HepG2 (cell line): ENCODE results near the gene INHBB. TPM values are rescaled to one million over a fixed set of nuclear protein-coding genes. Genes with fewer than 3 reads are reported as not detected.
A peak's percentile ranks its signal among the peaks of the same experiment; 100 is the strongest.

Experiments
- ATF6 ChIP-seq: sonication (generic); formaldehyde crosslinking; conservative IDR thresholded peaks from 2 replicates; pipeline ENCODE4 v1.4.0; 2020; ENCODE audit warnings: missing genetic modification reagents
- HOXA3 ChIP-seq: sonication (generic); formaldehyde crosslinking; IDR thresholded peaks from 2 replicates; pipeline ENCODE4 v1.5.0; 2020; ENCODE audit warnings: missing genetic modification reagents
- IRX3 ChIP-seq: sonication (generic); formaldehyde crosslinking; IDR thresholded peaks from 2 replicates; pipeline ENCODE4 v1.8.1; 2023; ENCODE audit warnings: mild to moderate bottlenecking, low read depth, missing genetic modification reagents, borderline replicate concordance
- MATR3 ChIP-seq: sonication (generic); formaldehyde crosslinking; IDR thresholded peaks from 2 replicates; pipeline ENCODE4 v1.4.0; 2020; ENCODE audit warnings: missing genetic modification reagents
- MTF1 ChIP-seq: sonication (generic); formaldehyde crosslinking; IDR thresholded peaks from 2 replicates; pipeline ENCODE4 v1.5.0; 2020; ENCODE audit warnings: missing genetic modification reagents
- NONO ChIP-seq, 2 experiments: fragments of 450-650 bp in 1 of 2; sonication (generic) in 1 of 2; formaldehyde crosslinking in 1 of 2; IDR thresholded peaks in 1 of 2; conservative IDR thresholded peaks in 1 of 2; 2 replicates each; pipeline versions ENCODE4 v1.6.1 to v1.8.0; 2017 to 2022; ENCODE audit warnings: mild to moderate bottlenecking in 1 of 2, missing genetic modification reagents in 1 of 2, moderate library complexity in 1 of 2
- PAWR ChIP-seq: sonication (generic); formaldehyde crosslinking; IDR thresholded peaks from 2 replicates; pipeline ENCODE4 v1.4.0; 2020; ENCODE audit warnings: missing genetic modification reagents, mild to moderate bottlenecking, borderline replicate concordance
- REL ChIP-seq: sonication (generic); formaldehyde crosslinking; conservative IDR thresholded peaks from 2 replicates; pipeline ENCODE4 v1.8.0; 2022; ENCODE audit warnings: mild to moderate bottlenecking, missing genetic modification reagents, moderate library complexity
- RELA ChIP-seq: sonication (generic); formaldehyde crosslinking; IDR thresholded peaks from 2 replicates; pipeline ENCODE4 v1.4.0; 2020; ENCODE audit warnings: missing genetic modification reagents
- SALL1 ChIP-seq: sonication (generic); formaldehyde crosslinking; IDR thresholded peaks from 2 replicates; pipeline ENCODE4 v1.8.0; 2022; ENCODE audit warnings: mild to moderate bottlenecking, missing genetic modification reagents
- SETDB1 ChIP-seq: sonication (generic); formaldehyde crosslinking; IDR thresholded peaks from 2 replicates; pipeline ENCODE4 v1.5.1; 2020; ENCODE audit warnings: missing genetic modification reagents, mild to moderate bottlenecking, borderline replicate concordance
- STAG1 ChIP-seq: sonication (generic); formaldehyde crosslinking; IDR thresholded peaks from 2 replicates; pipeline ENCODE4 v1.4.0; 2020; ENCODE audit warnings: missing genetic modification reagents
- THAP7 ChIP-seq: sonication (generic); formaldehyde crosslinking; IDR thresholded peaks from 2 replicates; pipeline ENCODE4 v1.8.1; 2023; ENCODE audit warnings: mild to moderate bottlenecking, missing genetic modification reagents
- ZNF318 ChIP-seq: sonication (generic); formaldehyde crosslinking; IDR thresholded peaks from 2 replicates; pipeline ENCODE4 v1.4.0; 2020; ENCODE audit warnings: mild to moderate bottlenecking, missing genetic modification reagents
- ZNF362 ChIP-seq: sonication (generic); formaldehyde crosslinking; IDR thresholded peaks from 2 replicates; pipeline ENCODE4 v1.4.0; 2020; ENCODE audit warnings: missing genetic modification reagents, mild to moderate bottlenecking, borderline replicate concordance
- ZNF576 ChIP-seq: sonication (generic); formaldehyde crosslinking; IDR thresholded peaks from 2 replicates; pipeline ENCODE4 v1.4.0; 2020; ENCODE audit warnings: mild to moderate bottlenecking, missing genetic modification reagents
- ZNF614 ChIP-seq: IDR thresholded peaks from 2 replicates; pipeline ENCODE4 v1.6.1; 2018; ENCODE audit warnings: missing biosample characterization, missing genetic modification reagents, inconsistent platforms, borderline replicate concordance
- ZSCAN12 ChIP-seq: sonication (generic); formaldehyde crosslinking; IDR thresholded peaks from 2 replicates; pipeline ENCODE4 v1.9.0; 2021; ENCODE audit warnings: mild to moderate bottlenecking, missing genetic modification reagents
- polyA plus RNA-seq, 8 experiments: library from polyadenylated mRNA; depleted of rRNA in 3 of 8; stranded (reverse) in 7 of 8; unstranded in 1 of 8; fragments of >200 nt; fragmentation: Illumina TruSeq in 4 of 8; extraction: Trizol in 4 of 8; gene quantifications; 2 replicates each; pipeline versions ENCODE4 v1.2.1 to v1.2.3, GENCODE V29; 2011 to 2016; ENCODE audit warnings: low read depth in 4 of 8, missing spikeins in 1 of 8, mixed read lengths in 1 of 8; ENCODE audit not compliant: insufficient read depth in 1 of 8
- total RNA-seq, 5 experiments: library from RNA; depleted of rRNA; stranded (reverse); fragments of >200 nt; fragmentation: Illumina TruSeq; extraction: Trizol; gene quantifications; 2 replicates each; pipeline ENCODE4 v1.2.3, GENCODE V29; 2016; ENCODE audit warnings: low read depth in 1 of 5

Gene INHBB
- total and polyA plus RNA-seq, 2 of the 13 experiments (the other 11 are each of a cell fraction or from before 2014, with no cell fraction given) = 0.20 to 1.7 TPM

GRCh38 chr2:120305296-120305695 is 40.6 kb upstream of the INHBB start (continued):
- TF ChIP-seq ZNF318 (CRISPR knock-in tag) (no peak), STAG1 (CRISPR knock-in tag) (peak; percentile 72), SETDB1 (CRISPR knock-in tag) (no peak), MATR3 (CRISPR knock-in tag) (no peak), ZNF614 (peak; percentile 53; the same call in 1 of the 2 replicates), RELA (CRISPR knock-in tag) (no peak), SALL1 (peak; percentile 44), MTF1 (CRISPR knock-in tag) (no peak), ATF6 (CRISPR knock-in tag) (no peak), NONO (IDR thresholded peaks at IDR 0.05) (no peak), NONO (CRISPR knock-in tag; conservative IDR thresholded peaks at IDR 0.05) (no peak; the same call in 1 of the 2 replicates), ZNF576 (CRISPR knock-in tag) (no peak), HOXA3 (CRISPR knock-in tag) (no peak), REL (CRISPR knock-in tag) (no peak), THAP7 (CRISPR knock-in tag) (no peak), PAWR (CRISPR knock-in tag) (no peak), IRX3 (CRISPR knock-in tag) (no peak), ZSCAN12 (CRISPR knock-in tag) (no peak), ZNF362 (CRISPR knock-in tag) (no peak)
